ENCODE results near the gene DSE. TPM values are rescaled to one million over a fixed set of nuclear protein-coding genes. Genes with fewer than 3 reads are reported as not detected.
"Not testable (repeated sequence)": the region's sequence is repeated elsewhere in the genome, so short reads cannot be mapped to it uniquely, and the experiment has no call there.

Gene DSE
- total RNA-seq, 4 donors from 2014 or later: 12.6 to 71.8 (median 16.2) TPM

DNA sequence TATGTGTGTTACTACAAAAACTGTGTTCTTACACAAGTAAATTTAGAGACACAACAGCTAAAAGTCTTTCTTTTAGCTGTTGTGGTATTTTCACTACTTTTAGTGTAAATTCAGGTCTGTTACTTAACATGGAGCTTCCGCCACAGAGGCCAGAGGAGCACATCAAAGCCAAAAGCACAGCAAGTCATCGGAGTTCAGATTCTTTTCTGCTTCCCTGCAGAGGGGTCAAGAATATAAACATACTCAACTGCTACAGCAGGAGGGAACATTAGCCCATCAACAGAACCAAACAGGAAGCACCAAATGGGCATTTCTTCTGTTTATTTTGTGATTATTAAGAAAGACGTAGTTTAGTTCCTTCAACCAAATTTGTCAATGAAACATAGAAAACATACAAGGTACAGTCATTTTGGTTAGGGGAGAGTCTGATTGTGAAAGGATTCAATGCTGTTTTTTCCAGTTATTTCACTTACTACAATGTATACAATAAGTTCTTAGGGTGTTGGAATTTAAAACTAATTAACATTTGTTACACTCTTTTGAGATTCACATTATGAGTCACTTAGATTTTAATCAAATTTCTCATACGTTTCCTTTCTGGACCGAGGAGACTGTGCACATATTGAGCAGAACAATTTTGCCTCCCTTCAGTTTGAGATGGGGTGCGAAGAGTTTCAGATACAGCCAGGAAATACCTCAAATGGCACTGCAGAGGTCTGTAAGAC is 42.8 kb upstream of the DSE start:
- no peaks in the 10 kb centered on the region for H3K27me3 ChIP-seq
- no peak for TF ChIP-seq POLR2A (IDR thresholded peaks at IDR 0.05)
- H3K27ac ChIP-seq: peak overlapping the region in 2 of 4 donors; percentile 38 to 70
- no peaks in the 10 kb centered on the region for H3K36me3 ChIP-seq
- no peaks in the 10 kb centered on the region for H3K4me1 ChIP-seq
- no peak overlapping the region for H3K4me3 ChIP-seq
- DNase-seq: no peak
- peaks cover 0 to 2% (median 0%) of the 10 kb centered on the region in 4 donors for H3K9me3 ChIP-seq

- Histone ChIP-seq H3K9me3 (peaks cover 0 to 3% (median 0%) of the 10 kb centered on the region in 4 donors), H3K4me3 (no peak overlapping the region), H3K4me1 (no peaks in the 10 kb centered on the region), H3K27me3 (no peaks in the 10 kb centered on the region), H3K27ac (peak overlapping the region in 2 of 4 donors; percentile 38 to 70), H3K36me3 (no peaks in the 10 kb centered on the region)
- no peak for DNase-seq
- no peak for TF ChIP-seq CTCF (IDR thresholded peaks at IDR 0.05)
- no peak for TF ChIP-seq POLR2A (IDR thresholded peaks at IDR 0.05)
Observed at GRCh38 chr6:116328528-116328903, 42.2 kb upstream of the DSE start.

DNA sequence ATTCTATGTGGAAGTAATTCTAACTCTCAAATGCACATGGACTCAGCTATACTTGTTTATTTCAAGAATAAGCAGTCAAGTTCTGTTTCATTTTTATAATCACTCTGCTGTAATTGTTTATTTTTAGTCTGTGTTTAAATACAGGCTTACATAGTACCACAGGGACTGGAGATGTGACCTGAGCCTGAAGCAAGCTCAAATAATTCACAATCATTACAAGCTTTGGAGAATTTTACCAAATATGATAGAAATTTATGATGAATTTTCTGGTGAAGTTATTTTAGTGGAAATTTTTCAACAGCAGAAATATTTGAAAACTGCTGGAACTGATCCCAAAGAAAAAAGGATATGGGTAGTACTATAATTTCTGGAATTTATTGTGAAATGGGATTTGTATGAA is 41.6 kb upstream of the DSE start:
- TF ChIP-seq POLR2A (IDR thresholded peaks at IDR 0.05) (no peak), CTCF (IDR thresholded peaks at IDR 0.05) (no peak)
- Histone ChIP-seq H3K9me3 (peaks cover 0 to 3% (median 0%) of the 10 kb centered on the region in 4 donors), H3K36me3 (no peaks in the 10 kb centered on the region), H3K27me3 (no peaks in the 10 kb centered on the region), H3K4me1 (no peaks in the 10 kb centered on the region), H3K27ac (peak overlapping the region in 1 of 4 donors; percentile 70), H3K4me3 (no peak overlapping the region)
- DNase-seq: no peak

DNA sequence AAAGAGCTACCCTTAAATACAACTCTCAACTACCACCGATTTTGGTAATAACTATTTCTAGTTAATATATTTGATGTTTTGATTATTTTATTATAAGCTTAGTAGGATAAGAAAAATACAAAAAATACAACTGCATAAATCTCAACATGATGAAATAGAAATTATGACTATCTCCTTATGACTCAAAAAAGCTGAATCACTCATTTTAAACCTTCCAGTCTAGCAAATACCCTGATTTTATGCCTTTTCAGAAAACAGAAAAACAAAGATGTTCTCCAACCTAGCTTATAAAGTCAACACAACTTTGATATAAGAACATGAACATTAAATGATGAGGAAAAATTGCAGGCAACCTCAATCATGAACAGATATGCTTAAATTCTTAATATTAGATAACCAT is 40.2 kb upstream of the DSE start:
- DNase-seq: no peak
- TF ChIP-seq CTCF (IDR thresholded peaks at IDR 0.05) (no peak), POLR2A (IDR thresholded peaks at IDR 0.05) (no peak)
- peaks cover 0 to 3% (median 0%) of the 10 kb centered on the region in 4 donors for H3K9me3 ChIP-seq

GRCh38 chr6:116332096-116332495 is 38.7 kb upstream of the DSE start:
- no peak for TF ChIP-seq POLR2A (IDR thresholded peaks at IDR 0.05)
- no peak for TF ChIP-seq CTCF (IDR thresholded peaks at IDR 0.05)
- H3K27me3 ChIP-seq: no peaks in the 10 kb centered on the region
- no peak overlapping the region for H3K27ac ChIP-seq
- H3K9me3 ChIP-seq: peaks cover 0 to 3% (median 0%) of the 10 kb centered on the region in 4 donors
- H3K4me1 ChIP-seq: no peaks in the 10 kb centered on the region
- DNase-seq: no peak
- H3K36me3 ChIP-seq: no peaks in the 10 kb centered on the region
- no peak overlapping the region for H3K4me3 ChIP-seq

More for the DNA sequence above, 40.2 kb upstream of the DSE start:
- Histone ChIP-seq H3K4me1 (no peaks in the 10 kb centered on the region), H3K27me3 (no peaks in the 10 kb centered on the region), H3K27ac (no peak overlapping the region), H3K36me3 (no peaks in the 10 kb centered on the region), H3K4me3 (no peak overlapping the region)

DNA sequence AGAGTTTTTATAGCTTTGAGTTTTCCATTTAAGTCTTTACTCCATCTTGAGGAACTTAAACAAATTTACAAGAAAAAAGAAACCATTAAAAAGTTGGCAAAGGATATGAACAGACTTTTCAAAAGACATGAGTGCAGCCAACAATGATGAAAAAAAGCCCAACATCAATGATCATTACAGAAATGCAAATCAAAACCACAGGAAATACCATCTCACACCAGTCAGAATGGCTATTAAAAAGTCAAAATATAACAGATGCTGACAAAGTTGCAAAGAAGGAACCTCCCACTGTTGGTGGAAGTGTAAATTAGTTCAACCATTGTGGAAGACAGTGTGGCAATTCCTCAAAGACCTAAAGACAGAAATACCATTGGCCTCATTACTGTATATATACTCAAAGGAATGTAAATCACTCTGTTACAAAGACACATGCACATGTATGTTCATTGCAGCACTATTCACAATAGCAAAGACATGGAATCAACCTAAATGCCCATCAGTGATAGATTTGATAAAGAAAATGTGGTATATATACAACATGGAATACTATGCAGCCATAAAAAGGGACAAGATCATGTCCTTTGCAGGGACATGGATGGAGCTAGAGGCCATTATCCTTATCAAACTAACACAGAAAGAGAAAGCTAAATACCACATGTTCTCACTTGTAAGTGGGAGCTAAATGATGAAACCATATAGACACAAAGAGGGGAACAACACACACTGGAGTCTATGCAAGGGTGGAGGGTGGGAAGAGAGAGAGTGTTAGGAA is 35.9 kb upstream of the DSE start:
- H3K4me1 ChIP-seq, H3K36me3 ChIP-seq, H3K27me3 ChIP-seq, H3K9me3 ChIP-seq, H3K4me3 ChIP-seq, DNase-seq, H3K27ac ChIP-seq: not testable (repeated sequence)
